WERI-Rb-1 (cell line): ENCODE results near the gene SCAF1.

Experiments used
- DNase-seq: peaks from one replicate; pipeline ENCODE4 v3.0.0-alpha.2; 2020
- H3K27ac ChIP-seq: fragments of 250-450 bp; sonication (Bioruptor Pico); 2 replicates; pipeline ENCODE4 v1.5.1; 2020; ENCODE audit warnings: mild to moderate bottlenecking, moderate library complexity
- H3K27me3 ChIP-seq: fragments of 250-450 bp; sonication (Bioruptor Pico); 2 replicates; pipeline ENCODE4 v1.5.1; 2021; ENCODE audit warnings: mild to moderate bottlenecking, low read depth, moderate library complexity; ENCODE audit not compliant: insufficient read depth, severe bottlenecking
- H3K36me3 ChIP-seq: fragments of 250-450 bp; sonication (Bioruptor Pico); 2 replicates; pipeline ENCODE4 v1.5.1; 2020; ENCODE audit warnings: mild to moderate bottlenecking, moderate library complexity
- H3K4me3 ChIP-seq: 2 replicates; pipeline ENCODE4 v1.5.1; 2011; ENCODE audit warnings: low read depth, mild to moderate bottlenecking, control low read depth, low read length
- H3K9me3 ChIP-seq: fragments of 250-450 bp; sonication (Bioruptor Pico); 2 replicates; pipeline ENCODE4 v1.5.1; 2021; ENCODE audit warnings: mild to moderate bottlenecking, moderate library complexity; ENCODE audit not compliant: severe bottlenecking
- CTCF ChIP-seq: IDR thresholded peaks from 2 replicates; pipeline ENCODE4 v1.5.1; 2011; ENCODE audit warnings: low read depth, mild to moderate bottlenecking, control low read depth, inconsistent platforms, low read length

SCAF1 gene

GRCh38 chr19:49696865-49697264 is 54.9 kb downstream of the SCAF1 start:
- Histone ChIP-seq H3K36me3 (peaks cover 32% of the 10 kb centered on the region), H3K27ac (no peak overlapping the region), H3K4me3 (no peak overlapping the region), H3K9me3 (no peaks in the 10 kb centered on the region), H3K27me3 (no peaks in the 10 kb centered on the region)
- DNase-seq: no peak
- TF ChIP-seq CTCF: no peak

GRCh38 chr19:49699364-49699763 is 57.4 kb downstream of the SCAF1 start:
- no peaks in the 10 kb centered on the region for H3K9me3 ChIP-seq
- no peaks in the 10 kb centered on the region for H3K27me3 ChIP-seq
- no peak overlapping the region for H3K4me3 ChIP-seq
- peaks cover 24% of the 10 kb centered on the region for H3K36me3 ChIP-seq
- no peak overlapping the region for H3K27ac ChIP-seq
- TF ChIP-seq CTCF: no peak
- no peak for DNase-seq

- H3K9me3 ChIP-seq: no peaks in the 10 kb centered on the region
- TF ChIP-seq CTCF: no peak
- peaks cover 30% of the 10 kb centered on the region for H3K36me3 ChIP-seq
- H3K27me3 ChIP-seq: no peaks in the 10 kb centered on the region
- H3K27ac ChIP-seq: no peak overlapping the region
- DNase-seq: no peak
- H3K4me3 ChIP-seq: no peak overlapping the region
Observed at GRCh38 chr19:49700563-49700962, 58.6 kb downstream of the SCAF1 start.

DNA sequence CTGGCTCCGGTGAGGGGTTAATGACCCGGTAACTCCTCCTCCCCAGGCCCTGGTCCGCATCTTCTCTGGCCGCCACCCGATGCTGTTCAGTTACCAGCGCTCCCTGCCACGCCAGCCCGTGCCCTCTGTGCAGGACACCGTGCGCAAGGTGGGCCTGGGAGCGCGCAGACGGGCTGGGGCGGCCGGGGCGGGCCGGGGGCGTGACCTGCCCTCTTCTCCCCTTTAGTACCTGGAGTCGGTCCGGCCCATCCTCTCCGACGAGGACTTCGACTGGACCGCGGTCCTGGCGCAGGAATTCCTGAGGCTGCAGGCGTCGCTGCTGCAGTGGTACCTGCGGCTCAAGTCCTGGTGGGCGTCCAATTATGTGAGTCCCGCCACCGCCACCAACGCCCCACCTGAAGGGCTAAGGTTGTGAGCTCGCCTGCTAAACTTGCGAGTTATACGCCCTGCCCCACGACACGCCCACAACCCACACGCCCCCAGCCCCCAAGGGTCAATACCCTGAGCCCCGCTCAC is 59.3 kb downstream of the SCAF1 start:
- DNase-seq: no peak
- H3K4me3 ChIP-seq: no peak overlapping the region

DNA sequence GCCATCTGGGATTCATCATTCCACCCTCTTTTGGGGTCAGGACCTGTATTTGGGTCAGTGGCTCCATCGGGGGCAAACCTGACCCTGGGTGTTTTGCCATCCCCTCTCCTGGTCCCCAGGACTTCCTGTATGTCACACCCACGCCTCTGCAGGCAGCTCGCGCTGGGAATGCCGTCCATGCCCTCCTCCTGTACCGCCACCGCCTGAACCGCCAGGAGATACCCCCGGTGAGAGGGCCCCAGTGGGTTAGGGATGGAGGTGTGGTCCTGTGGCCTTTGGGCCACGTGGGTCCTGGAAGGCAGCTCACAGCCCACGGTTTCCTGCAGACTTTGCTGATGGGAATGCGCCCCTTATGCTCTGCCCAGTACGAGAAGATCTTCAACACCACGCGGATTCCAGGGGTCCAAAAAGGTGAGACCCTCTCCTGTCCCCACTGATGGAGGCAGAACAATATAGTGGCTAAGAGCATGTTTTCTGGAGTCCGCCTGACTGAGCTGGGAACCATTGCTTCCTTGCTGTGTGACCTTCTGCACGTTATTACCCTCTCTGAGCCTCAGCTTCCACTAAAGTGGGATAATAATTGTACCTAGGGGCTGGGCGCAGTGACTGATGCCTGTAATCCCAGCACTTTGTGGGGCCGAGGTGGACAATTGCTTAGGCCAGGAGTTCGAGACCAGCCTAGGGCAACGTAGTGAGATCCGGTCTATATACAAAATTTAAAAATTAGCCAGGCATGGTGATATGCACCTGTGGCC is 63.1 kb downstream of the SCAF1 start:
- Histone ChIP-seq H3K27ac (no peak overlapping the region), H3K4me3 (no peak overlapping the region), H3K36me3 (peaks cover 24% of the 10 kb centered on the region), H3K9me3 (no peaks in the 10 kb centered on the region), H3K27me3 (no peaks in the 10 kb centered on the region)
- no peak for TF ChIP-seq CTCF
- DNase-seq: no peak

More for the DNA sequence above, 59.3 kb downstream of the SCAF1 start:
- TF ChIP-seq CTCF: no peak
- no peak overlapping the region for H3K27ac ChIP-seq
- H3K27me3 ChIP-seq: no peaks in the 10 kb centered on the region
- H3K36me3 ChIP-seq: peaks cover 36% of the 10 kb centered on the region
- no peaks in the 10 kb centered on the region for H3K9me3 ChIP-seq
